GM21360 (cell line): ENCODE measurements around the gene WRAP53.

Experiments
- ATAC-seq: cut with Tn5 transposase; IDR thresholded peaks from one replicate; pipeline ENCODE4 v1.9.1; 2021; ENCODE audit warnings: mild to moderate bottlenecking, moderate library complexity; ENCODE audit not compliant: unreplicated experiment

The WRAP53 gene

GRCh38 chr17:7740481-7741001, 52.3 kb downstream of the WRAP53 start:
- ATAC-seq: no peak

GRCh38 chr17:7742729-7743128, 54.5 kb downstream of the WRAP53 start:
- no peak for ATAC-seq

- no peak for ATAC-seq
These were observed 56.1 kb downstream of the WRAP53 start for GRCh38 chr17:7744416-7744815.

GRCh38 chr17:7745748-7746470, 57.6 kb downstream of the WRAP53 start:
- ATAC-seq: no peak

GRCh38 chr17:7747635-7748071, 59.4 kb downstream of the WRAP53 start:
- ATAC-seq: no peak

GRCh38 chr17:7748076-7748775, 59.9 kb downstream of the WRAP53 start:
- ATAC-seq: no peak

- ATAC-seq: no peak
These were observed 62.1 kb downstream of the WRAP53 start for GRCh38 chr17:7750321-7750821.
